ENCODE data around the gene ACAT1. TPM values are rescaled to one million over a fixed set of nuclear protein-coding genes. Genes with fewer than 3 reads are reported as not detected.

The ACAT1 gene
- total RNA-seq, 1 experiment from 2014 or later = 31.4 TPM

DNA sequence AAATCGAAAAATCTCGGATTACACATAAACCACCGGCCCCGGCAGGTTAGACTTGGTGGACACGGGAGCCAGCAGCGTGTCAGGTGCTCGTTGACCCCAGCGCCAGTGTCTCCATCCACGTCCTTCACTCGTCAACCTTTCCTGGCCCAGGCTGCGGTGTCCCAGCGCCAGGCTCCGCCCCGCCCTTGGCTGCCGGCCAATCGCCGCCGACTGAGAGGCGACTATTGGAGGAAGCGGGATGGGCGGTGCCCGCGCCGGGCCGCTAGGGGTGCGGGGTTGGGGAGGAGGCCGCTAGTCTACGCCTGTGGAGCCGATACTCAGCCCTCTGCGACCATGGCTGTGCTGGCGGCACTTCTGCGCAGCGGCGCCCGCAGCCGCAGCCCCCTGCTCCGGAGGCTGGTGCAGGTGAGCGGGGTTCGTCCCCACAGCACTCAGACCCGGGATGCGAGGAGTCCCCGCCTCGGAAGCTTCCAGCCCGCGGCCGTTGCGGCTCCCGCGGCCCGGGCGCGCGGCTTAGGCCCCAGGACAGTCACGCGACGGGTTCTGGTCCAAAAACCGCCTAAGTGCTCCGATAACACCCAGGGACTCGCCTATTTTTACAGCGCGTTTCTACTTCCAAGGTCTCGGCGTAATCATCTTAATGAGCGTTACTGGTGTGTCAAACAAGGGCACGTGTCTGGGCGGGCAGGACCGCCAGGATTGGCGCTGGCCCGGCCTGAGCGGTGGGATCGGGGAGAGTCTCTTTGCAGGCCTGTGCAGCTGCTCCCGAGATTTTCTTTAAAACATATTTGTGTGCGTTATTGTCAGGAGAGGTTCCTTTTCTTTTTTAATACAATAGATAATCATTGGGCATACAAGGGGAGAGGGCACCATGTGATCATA lies at the start of gene ACAT1 (continued):
- TF ChIP-seq, protein P1, sequence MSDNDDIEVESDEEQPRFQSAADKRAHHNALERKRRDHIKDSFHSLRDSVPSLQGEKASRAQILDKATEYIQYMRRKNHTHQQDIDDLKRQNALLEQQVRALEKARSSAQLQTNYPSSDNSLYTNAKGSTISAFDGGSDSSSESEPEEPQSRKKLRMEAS (CRISPR knock-in tag; IDR thresholded peaks at IDR 0.05) = peak; percentile 90
- no peak for TF ChIP-seq GRHL2 (CRISPR knock-in tag; IDR thresholded peaks at IDR 0.05; ENCODE audit: insufficient replicate concordance, severe bottlenecking)
- peak; percentile 54; the same call in 1 of the 2 replicates for TF ChIP-seq FOXK1 (CRISPR knock-in tag; IDR thresholded peaks at IDR 0.05)
- TF ChIP-seq SP1 (CRISPR knock-in tag; conservative IDR thresholded peaks at IDR 0.05) = peak; percentile 94
- TF ChIP-seq, protein P2, sequence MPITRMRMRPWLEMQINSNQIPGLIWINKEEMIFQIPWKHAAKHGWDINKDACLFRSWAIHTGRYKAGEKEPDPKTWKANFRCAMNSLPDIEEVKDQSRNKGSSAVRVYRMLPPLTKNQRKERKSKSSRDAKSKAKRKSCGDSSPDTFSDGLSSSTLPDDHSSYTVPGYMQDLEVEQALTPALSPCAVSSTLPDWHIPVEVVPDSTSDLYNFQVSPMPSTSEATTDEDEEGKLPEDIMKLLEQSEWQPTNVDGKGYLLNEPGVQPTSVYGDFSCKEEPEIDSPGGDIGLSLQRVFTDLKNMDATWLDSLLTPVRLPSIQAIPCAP (CRISPR knock-in tag; IDR thresholded peaks at IDR 0.05) = no peak
- TF ChIP-seq, protein P3, sequence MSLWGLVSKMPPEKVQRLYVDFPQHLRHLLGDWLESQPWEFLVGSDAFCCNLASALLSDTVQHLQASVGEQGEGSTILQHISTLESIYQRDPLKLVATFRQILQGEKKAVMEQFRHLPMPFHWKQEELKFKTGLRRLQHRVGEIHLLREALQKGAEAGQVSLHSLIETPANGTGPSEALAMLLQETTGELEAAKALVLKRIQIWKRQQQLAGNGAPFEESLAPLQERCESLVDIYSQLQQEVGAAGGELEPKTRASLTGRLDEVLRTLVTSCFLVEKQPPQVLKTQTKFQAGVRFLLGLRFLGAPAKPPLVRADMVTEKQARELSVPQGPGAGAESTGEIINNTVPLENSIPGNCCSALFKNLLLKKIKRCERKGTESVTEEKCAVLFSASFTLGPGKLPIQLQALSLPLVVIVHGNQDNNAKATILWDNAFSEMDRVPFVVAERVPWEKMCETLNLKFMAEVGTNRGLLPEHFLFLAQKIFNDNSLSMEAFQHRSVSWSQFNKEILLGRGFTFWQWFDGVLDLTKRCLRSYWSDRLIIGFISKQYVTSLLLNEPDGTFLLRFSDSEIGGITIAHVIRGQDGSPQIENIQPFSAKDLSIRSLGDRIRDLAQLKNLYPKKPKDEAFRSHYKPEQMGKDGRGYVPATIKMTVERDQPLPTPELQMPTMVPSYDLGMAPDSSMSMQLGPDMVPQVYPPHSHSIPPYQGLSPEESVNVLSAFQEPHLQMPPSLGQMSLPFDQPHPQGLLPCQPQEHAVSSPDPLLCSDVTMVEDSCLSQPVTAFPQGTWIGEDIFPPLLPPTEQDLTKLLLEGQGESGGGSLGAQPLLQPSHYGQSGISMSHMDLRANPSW (CRISPR knock-in tag; conservative IDR thresholded peaks at IDR 0.05; ENCODE audit: low read depth) = no peak
- no peak for TF ChIP-seq ZNF138 (CRISPR knock-in tag; conservative IDR thresholded peaks at IDR 0.05)
- TF ChIP-seq, protein P4, sequence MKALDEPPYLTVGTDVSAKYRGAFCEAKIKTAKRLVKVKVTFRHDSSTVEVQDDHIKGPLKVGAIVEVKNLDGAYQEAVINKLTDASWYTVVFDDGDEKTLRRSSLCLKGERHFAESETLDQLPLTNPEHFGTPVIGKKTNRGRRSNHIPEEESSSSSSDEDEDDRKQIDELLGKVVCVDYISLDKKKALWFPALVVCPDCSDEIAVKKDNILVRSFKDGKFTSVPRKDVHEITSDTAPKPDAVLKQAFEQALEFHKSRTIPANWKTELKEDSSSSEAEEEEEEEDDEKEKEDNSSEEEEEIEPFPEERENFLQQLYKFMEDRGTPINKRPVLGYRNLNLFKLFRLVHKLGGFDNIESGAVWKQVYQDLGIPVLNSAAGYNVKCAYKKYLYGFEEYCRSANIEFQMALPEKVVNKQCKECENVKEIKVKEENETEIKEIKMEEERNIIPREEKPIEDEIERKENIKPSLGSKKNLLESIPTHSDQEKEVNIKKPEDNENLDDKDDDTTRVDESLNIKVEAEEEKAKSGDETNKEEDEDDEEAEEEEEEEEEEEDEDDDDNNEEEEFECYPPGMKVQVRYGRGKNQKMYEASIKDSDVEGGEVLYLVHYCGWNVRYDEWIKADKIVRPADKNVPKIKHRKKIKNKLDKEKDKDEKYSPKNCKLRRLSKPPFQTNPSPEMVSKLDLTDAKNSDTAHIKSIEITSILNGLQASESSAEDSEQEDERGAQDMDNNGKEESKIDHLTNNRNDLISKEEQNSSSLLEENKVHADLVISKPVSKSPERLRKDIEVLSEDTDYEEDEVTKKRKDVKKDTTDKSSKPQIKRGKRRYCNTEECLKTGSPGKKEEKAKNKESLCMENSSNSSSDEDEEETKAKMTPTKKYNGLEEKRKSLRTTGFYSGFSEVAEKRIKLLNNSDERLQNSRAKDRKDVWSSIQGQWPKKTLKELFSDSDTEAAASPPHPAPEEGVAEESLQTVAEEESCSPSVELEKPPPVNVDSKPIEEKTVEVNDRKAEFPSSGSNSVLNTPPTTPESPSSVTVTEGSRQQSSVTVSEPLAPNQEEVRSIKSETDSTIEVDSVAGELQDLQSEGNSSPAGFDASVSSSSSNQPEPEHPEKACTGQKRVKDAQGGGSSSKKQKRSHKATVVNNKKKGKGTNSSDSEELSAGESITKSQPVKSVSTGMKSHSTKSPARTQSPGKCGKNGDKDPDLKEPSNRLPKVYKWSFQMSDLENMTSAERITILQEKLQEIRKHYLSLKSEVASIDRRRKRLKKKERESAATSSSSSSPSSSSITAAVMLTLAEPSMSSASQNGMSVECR (CRISPR knock-in tag; IDR thresholded peaks at IDR 0.05; ENCODE audit: borderline replicate concordance) = peak; percentile 68
- no peak for TF ChIP-seq NR3C1 (CRISPR knock-in tag; conservative IDR thresholded peaks at IDR 0.05; ENCODE audit: low read depth)
- TF ChIP-seq NR1H2 (CRISPR knock-in tag; IDR thresholded peaks at IDR 0.05) = no peak
- TF ChIP-seq TCF7 (CRISPR knock-in tag; IDR thresholded peaks at IDR 0.05; ENCODE audit: low read depth) = no peak
- no peak for TF ChIP-seq SMAD3 (CRISPR knock-in tag; IDR thresholded peaks at IDR 0.05; ENCODE audit: borderline replicate concordance)
- no peak for TF ChIP-seq ZNF671 (CRISPR knock-in tag; IDR thresholded peaks at IDR 0.05)

DNA sequence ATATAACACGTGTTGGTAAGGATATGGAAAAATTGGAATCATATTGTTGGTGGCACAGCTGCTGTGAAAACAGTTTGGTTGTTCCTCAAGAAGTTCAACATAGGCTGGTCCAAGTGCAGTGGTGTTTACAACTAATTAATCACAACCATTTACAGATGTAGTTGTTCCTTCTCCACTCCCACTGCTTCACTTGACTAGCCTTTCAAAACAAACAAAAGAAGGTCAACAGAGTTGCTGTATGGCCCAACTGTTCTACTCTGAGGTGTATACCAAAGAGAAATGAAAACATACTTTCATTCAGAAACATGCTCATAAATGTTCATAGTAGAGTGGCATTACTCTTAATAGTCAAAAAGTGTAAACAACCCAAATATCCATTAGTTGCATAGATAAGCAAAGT lies 36.6 kb upstream of the ACAT1 start:
- H3K4me3 Mint-ChIP-seq = no peak overlapping the region
- CTCF ChIA-PET = no interaction called here

More for the DNA sequence above, 36.6 kb upstream of the ACAT1 start:
- Mint-ChIP-seq H3K9me3 (no peaks in the 10 kb centered on the region), H3K27ac (no peak overlapping the region), H3K27me3 (ENCODE audit: low read depth) (no peaks in the 10 kb centered on the region), H3K4me1 (no peaks in the 10 kb centered on the region), H3K36me3 (peaks cover 27% of the 10 kb centered on the region)
- POLR2A ChIA-PET = no interaction called here
- DNase-seq (ENCODE audit: low spot score) (no peak), ATAC-seq (no peak)
- TF ChIP-seq, protein P5, sequence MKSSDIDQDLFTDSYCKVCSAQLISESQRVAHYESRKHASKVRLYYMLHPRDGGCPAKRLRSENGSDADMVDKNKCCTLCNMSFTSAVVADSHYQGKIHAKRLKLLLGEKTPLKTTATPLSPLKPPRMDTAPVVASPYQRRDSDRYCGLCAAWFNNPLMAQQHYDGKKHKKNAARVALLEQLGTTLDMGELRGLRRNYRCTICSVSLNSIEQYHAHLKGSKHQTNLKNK (CRISPR knock-in tag; IDR thresholded peaks at IDR 0.05) = no peak
- TF ChIP-seq RORB (CRISPR knock-in tag; IDR thresholded peaks at IDR 0.05) (no peak), PRRX2 (CRISPR knock-in tag; IDR thresholded peaks at IDR 0.05) (no peak), HMGA2 (CRISPR knock-in tag; IDR thresholded peaks at IDR 0.05) (no peak)
